Glutamatergic neuron (in vitro differentiated cells): ENCODE measurements around the gene PAFAH1B1. TPM values are rescaled to one million over a fixed set of nuclear protein-coding genes. Genes with fewer than 3 reads are reported as not detected.

Source experiments
- DNase-seq: peaks from one replicate; pipeline ENCODE4 v3.0.0; 2022
- H3K27ac Mint-ChIP-seq: one replicate; pipeline ENCODE4 v1.8.0; 2020; ENCODE audit warnings: mild to moderate bottlenecking, mixed read lengths, inconsistent platforms; ENCODE audit not compliant: unreplicated experiment
- H3K27me3 Mint-ChIP-seq: one replicate; pipeline ENCODE4 v1.8.0; 2020; ENCODE audit warnings: mild to moderate bottlenecking, moderate library complexity, mixed read lengths, inconsistent platforms; ENCODE audit not compliant: unreplicated experiment
- H3K36me3 Mint-ChIP-seq: one replicate; pipeline ENCODE4 v1.8.0; 2020; ENCODE audit warnings: mild to moderate bottlenecking, mixed read lengths, inconsistent platforms; ENCODE audit not compliant: unreplicated experiment
- H3K4me1 Mint-ChIP-seq: one replicate; pipeline ENCODE4 v1.8.0; 2020; ENCODE audit warnings: mild to moderate bottlenecking, low read depth, mixed read lengths, inconsistent platforms; ENCODE audit not compliant: unreplicated experiment
- H3K4me3 Mint-ChIP-seq: one replicate; pipeline ENCODE4 v1.8.0; 2020; ENCODE audit warnings: mild to moderate bottlenecking, mixed read lengths, inconsistent platforms; ENCODE audit not compliant: unreplicated experiment
- H3K9me3 Mint-ChIP-seq: one replicate; pipeline ENCODE4 v1.8.0; 2020; ENCODE audit warnings: mild to moderate bottlenecking, moderate library complexity, mixed read lengths, inconsistent platforms; ENCODE audit not compliant: unreplicated experiment
- total RNA-seq: library from RNA; stranded (reverse); fragmentation: NEBNext Ultra II Directional; extraction: Animal tissue kit (Norgen Biotek cat#: 25700); gene quantifications from one replicate; pipeline ENCODE4 v1.2.1, GENCODE V29; 2021; ENCODE audit not compliant: unreplicated experiment
- TF ChIP-seq, protein P1 (sequence below): fragments of 200-600 bp; sonication (generic); IDR thresholded peaks from one replicate; pipeline ENCODE4 v1.5.0; 2021; ENCODE audit not compliant: partially characterized antibody, unreplicated experiment

Gene PAFAH1B1
- total RNA-seq, 1 donor from 2014 or later = 296 TPM

DNA sequence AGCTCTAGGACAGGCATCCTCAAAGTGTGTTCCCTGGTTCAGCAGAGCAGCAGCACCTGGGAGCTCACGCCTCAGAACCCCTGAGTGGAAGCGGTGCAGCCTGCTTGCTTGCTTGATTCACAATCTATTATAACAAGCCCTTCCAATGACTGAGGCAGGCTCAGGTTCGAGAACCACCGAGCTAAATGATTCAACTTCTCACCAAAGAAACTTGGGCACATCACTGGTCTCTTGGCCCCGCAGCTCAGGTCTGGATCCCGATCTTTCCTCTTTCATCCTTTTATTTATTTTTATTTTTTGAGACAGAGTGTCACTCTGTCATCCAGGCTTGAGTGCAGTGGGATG, 93.6 kb downstream of the PAFAH1B1 start:
- Mint-ChIP-seq H3K9me3 (peaks cover 23% of the 10 kb centered on the region), H3K4me1 (peaks cover 18% of the 10 kb centered on the region), H3K27ac (peak overlapping the region; percentile 96)

DNA sequence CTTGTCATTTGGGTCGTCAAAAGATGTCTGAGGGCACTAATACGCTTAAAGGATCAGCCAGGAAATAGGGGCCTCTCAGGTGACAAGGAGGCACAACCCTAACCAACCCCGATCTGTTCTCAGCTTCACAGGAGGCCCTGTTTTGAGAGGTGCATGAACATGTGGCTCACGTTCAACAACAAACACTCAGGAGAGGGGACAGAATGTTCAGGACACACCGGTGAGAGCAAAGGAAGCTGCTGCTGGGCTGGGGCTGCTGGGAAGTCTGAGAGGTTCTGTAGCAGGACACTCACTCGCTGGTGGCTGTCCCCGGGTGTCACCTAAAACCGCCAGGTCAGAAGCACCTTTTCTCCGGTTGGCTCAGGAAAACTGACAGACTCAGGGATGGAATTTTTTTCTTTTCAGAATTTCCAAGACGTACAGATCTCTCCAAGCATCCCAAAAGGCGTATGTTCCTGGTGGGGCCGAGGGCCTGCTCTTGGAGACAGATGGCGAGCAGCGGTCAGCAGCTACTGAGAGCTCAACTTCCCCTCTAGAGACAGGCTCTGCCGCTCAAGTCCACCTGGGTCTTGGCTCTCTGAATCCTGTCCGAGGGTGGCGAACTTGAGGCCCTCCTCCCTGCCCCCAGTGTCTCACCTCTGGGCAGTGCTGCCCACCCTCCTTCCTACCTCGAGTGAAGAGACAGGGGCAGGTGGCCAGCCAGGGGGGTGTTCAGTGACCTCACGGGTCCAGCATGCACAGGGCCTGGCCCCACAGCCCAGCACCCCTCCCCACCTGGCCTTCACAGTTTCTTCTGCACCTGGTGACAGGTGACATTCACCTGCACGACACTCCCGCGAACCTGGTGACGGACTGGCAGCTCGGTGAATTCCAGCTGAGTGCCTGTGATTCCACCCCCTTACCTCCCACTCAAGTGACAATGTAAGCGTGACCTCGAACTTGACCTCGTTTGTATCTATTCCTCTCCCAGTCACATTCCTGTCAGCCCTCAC, 95.2 kb downstream of the PAFAH1B1 start:
- Mint-ChIP-seq H3K9me3 (peaks cover 27% of the 10 kb centered on the region), H3K4me1 (peaks cover 18% of the 10 kb centered on the region), H3K27ac (peak overlapping the region; percentile 96), H3K36me3 (no peaks in the 10 kb centered on the region), H3K27me3 (peaks cover 21% of the 10 kb centered on the region), H3K4me3 (peak overlapping the region; percentile 77)
- DNase-seq = peak; percentile 70
- TF ChIP-seq, protein P1, sequence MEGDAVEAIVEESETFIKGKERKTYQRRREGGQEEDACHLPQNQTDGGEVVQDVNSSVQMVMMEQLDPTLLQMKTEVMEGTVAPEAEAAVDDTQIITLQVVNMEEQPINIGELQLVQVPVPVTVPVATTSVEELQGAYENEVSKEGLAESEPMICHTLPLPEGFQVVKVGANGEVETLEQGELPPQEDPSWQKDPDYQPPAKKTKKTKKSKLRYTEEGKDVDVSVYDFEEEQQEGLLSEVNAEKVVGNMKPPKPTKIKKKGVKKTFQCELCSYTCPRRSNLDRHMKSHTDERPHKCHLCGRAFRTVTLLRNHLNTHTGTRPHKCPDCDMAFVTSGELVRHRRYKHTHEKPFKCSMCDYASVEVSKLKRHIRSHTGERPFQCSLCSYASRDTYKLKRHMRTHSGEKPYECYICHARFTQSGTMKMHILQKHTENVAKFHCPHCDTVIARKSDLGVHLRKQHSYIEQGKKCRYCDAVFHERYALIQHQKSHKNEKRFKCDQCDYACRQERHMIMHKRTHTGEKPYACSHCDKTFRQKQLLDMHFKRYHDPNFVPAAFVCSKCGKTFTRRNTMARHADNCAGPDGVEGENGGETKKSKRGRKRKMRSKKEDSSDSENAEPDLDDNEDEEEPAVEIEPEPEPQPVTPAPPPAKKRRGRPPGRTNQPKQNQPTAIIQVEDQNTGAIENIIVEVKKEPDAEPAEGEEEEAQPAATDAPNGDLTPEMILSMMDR = no peak

More for the DNA sequence above, 93.6 kb downstream of the PAFAH1B1 start:
- Mint-ChIP-seq H3K27me3 (peaks cover 21% of the 10 kb centered on the region), H3K4me3 (no peak overlapping the region), H3K36me3 (no peaks in the 10 kb centered on the region)
- DNase-seq = no peak
- TF ChIP-seq, protein P1 = no peak

GRCh38 chr17:2689411-2690164, 96.1 kb downstream of the PAFAH1B1 start:
- no peaks in the 10 kb centered on the region for H3K36me3 Mint-ChIP-seq
- H3K4me3 Mint-ChIP-seq = peak overlapping the region; percentile 77
- TF ChIP-seq, protein P1 = no peak
- H3K9me3 Mint-ChIP-seq = peaks cover 21% of the 10 kb centered on the region
- peaks cover 18% of the 10 kb centered on the region for H3K27me3 Mint-ChIP-seq
- no peak for DNase-seq
- H3K27ac Mint-ChIP-seq = peak overlapping the region; percentile 96
- H3K4me1 Mint-ChIP-seq = peaks cover 18% of the 10 kb centered on the region

GRCh38 chr17:2690165-2691068, 97.0 kb downstream of the PAFAH1B1 start:
- TF ChIP-seq, protein P1 = no peak
- H3K27me3 Mint-ChIP-seq = peaks cover 18% of the 10 kb centered on the region
- H3K9me3 Mint-ChIP-seq = peaks cover 21% of the 10 kb centered on the region
- H3K4me3 Mint-ChIP-seq = no peak overlapping the region
- H3K27ac Mint-ChIP-seq = no peak overlapping the region
- no peak for DNase-seq
- no peaks in the 10 kb centered on the region for H3K36me3 Mint-ChIP-seq
- peaks cover 18% of the 10 kb centered on the region for H3K4me1 Mint-ChIP-seq
